H1 (cell line): Measurements from ENCODE around the gene NSFL1C. TPM values are rescaled to one million over a fixed set of nuclear protein-coding genes. Genes with fewer than 3 reads are reported as not detected.

Experiments used
- HDAC2 ChIP-seq, 2 experiments: fragments of 300-600 bp in 1 of 2; sonication (generic) in 1 of 2; IDR thresholded peaks; 2 replicates each; pipeline ENCODE4 v1.6.1; 2011 to 2012; ENCODE audit warnings: low read depth in 2 of 2, low read length in 2 of 2, mild to moderate bottlenecking in 2 of 2, moderate library complexity in 2 of 2, borderline replicate concordance in 1 of 2, inconsistent platforms in 1 of 2
- polyA plus RNA-seq, 7 experiments: library from polyadenylated mRNA; depleted of rRNA in 3 of 7; stranded (reverse) in 5 of 7; unstranded in 2 of 7; fragments of >200 nt in 5 of 7; fragments of 200-250 nt in 2 of 7; gene quantifications; 1 replicate in 5 of 7; 2 replicates in 1 of 7; 4 replicates in 1 of 7; pipeline versions ENCODE4 v1.2.1 to v1.2.3, GENCODE V29; 2011 to 2013; ENCODE audit warnings: missing spikeins in 2 of 7, mixed read lengths in 2 of 7
- total RNA-seq: library from RNA; stranded (reverse); fragmentation: NEBNext Ultra II Directional; extraction: Animal tissue kit (Norgen Biotek cat#: 25700); gene quantifications from 2 replicates; pipeline ENCODE4 v1.2.1, GENCODE V29; 2021

Gene NSFL1C
- total and polyA plus RNA-seq, 2 of the 8 experiments (the other 6 are each of a cell fraction or from before 2014, with no cell fraction given): 21.6 to 98.0 TPM

GRCh38 chr20:1469306-1469905 lies 2.8 kb upstream of the NSFL1C start (continued):
- TF ChIP-seq HDAC2 (IDR thresholded peaks at IDR 0.05; ENCODE audit: borderline replicate concordance in 1 of 2, low read depth in 2 of 2, low read length in 2 of 2): no peak
